Astrocyte of the hippocampus (primary cell): ENCODE data around the gene SEMA5A.

Source experiments
- DNase-seq: peaks from one replicate; pipeline ENCODE4 v3.0.0; 2011; ENCODE audit warnings: low read depth, low spot score

Gene SEMA5A

GRCh38 chr5:9278921-9279603 lies 266.8 kb downstream of the SEMA5A start:
- no peak for DNase-seq

GRCh38 chr5:9269014-9269413 lies 276.9 kb downstream of the SEMA5A start:
- DNase-seq = no peak

GRCh38 chr5:9268226-9268625 lies 277.6 kb downstream of the SEMA5A start:
- DNase-seq = no peak

GRCh38 chr5:9265441-9266287 lies 280.2 kb downstream of the SEMA5A start:
- DNase-seq = peak; percentile 85

- DNase-seq = no peak
Measured at GRCh38 chr5:9264301-9264700, 281.6 kb downstream of the SEMA5A start.

- no peak for DNase-seq
Measured at GRCh38 chr5:9263656-9264055, 282.2 kb downstream of the SEMA5A start.

GRCh38 chr5:9251379-9251980 lies 294.4 kb downstream of the SEMA5A start:
- DNase-seq = no peak

- DNase-seq = no peak
Measured at GRCh38 chr5:9249231-9249630, 296.6 kb downstream of the SEMA5A start.

GRCh38 chr5:9245071-9245470 lies 300.8 kb downstream of the SEMA5A start:
- DNase-seq = no peak

- no peak for DNase-seq
Measured at GRCh38 chr5:9244417-9244816, 301.5 kb downstream of the SEMA5A start.

- DNase-seq = no peak
Measured at GRCh38 chr5:9241479-9242305, 304.2 kb downstream of the SEMA5A start.

GRCh38 chr5:9240431-9240830 lies 305.4 kb downstream of the SEMA5A start:
- no peak for DNase-seq

- DNase-seq = no peak
Measured at GRCh38 chr5:9239626-9240025, 306.2 kb downstream of the SEMA5A start.

- no peak for DNase-seq
Measured at GRCh38 chr5:9239071-9239470, 306.8 kb downstream of the SEMA5A start.

GRCh38 chr5:9233712-9234111 lies 312.2 kb downstream of the SEMA5A start:
- peak; percentile 69 for DNase-seq

GRCh38 chr5:9233035-9233434 lies 312.8 kb downstream of the SEMA5A start:
- DNase-seq = no peak

- DNase-seq = peak; percentile 41
Measured at GRCh38 chr5:9231842-9232241, 314.0 kb downstream of the SEMA5A start.

GRCh38 chr5:9230355-9230754 lies 315.5 kb downstream of the SEMA5A start:
- DNase-seq = no peak

- DNase-seq = no peak
Measured at GRCh38 chr5:9226016-9226536, 319.8 kb downstream of the SEMA5A start.

- DNase-seq = no peak
Measured at GRCh38 chr5:9222054-9222976, 323.6 kb downstream of the SEMA5A start.
